GM23248 (cell line): ENCODE data around the gene DEDD2. TPM values are rescaled to one million over a fixed set of nuclear protein-coding genes. Genes with fewer than 3 reads are reported as not detected.

Experiments
- DNase-seq: peaks from one replicate; pipeline ENCODE4 v3.0.0-alpha.2; 2015
- H2AFZ ChIP-seq: fragments of 200-600 bp; sonication (generic); 2 replicates; pipeline ENCODE4 v1.6.1; 2016; ENCODE audit warnings: antibody characterized with exemption
- H3F3A ChIP-seq: fragments of 200-600 bp; sonication (generic); 2 replicates; pipeline ENCODE4 v1.6.1; 2016; ENCODE audit warnings: mild to moderate bottlenecking, antibody characterized with exemption, mixed run types; ENCODE audit not compliant: insufficient read depth
- H3K27ac ChIP-seq: fragments of 200-600 bp; sonication (generic); 2 replicates; pipeline ENCODE4 v1.5.1; 2016; ENCODE audit warnings: mild to moderate bottlenecking
- H3K27me3 ChIP-seq: fragments of 200-600 bp; sonication (generic); replicated peaks from 2 replicates; pipeline ENCODE4 v1.6.1; 2016; ENCODE audit warnings: mild to moderate bottlenecking; ENCODE audit not compliant: insufficient read depth
- H3K36me3 ChIP-seq: fragments of 200-600 bp; sonication (generic); 2 replicates; pipeline ENCODE4 v1.6.1; 2016; ENCODE audit warnings: low read depth, mild to moderate bottlenecking
- H3K4me1 ChIP-seq: fragments of 200-600 bp; sonication (generic); 2 replicates; pipeline ENCODE4 v1.6.1; 2016; ENCODE audit warnings: mild to moderate bottlenecking; ENCODE audit not compliant: insufficient read depth
- H3K4me2 ChIP-seq: fragments of 200-600 bp; sonication (generic); one replicate; pipeline ENCODE4 v1.6.1; 2016; ENCODE audit warnings: mild to moderate bottlenecking; ENCODE audit not compliant: unreplicated experiment
- H3K4me3 ChIP-seq: fragments of 200-600 bp; sonication (generic); 2 replicates; pipeline ENCODE4 v1.5.1; 2016; ENCODE audit warnings: mild to moderate bottlenecking
- H3K79me2 ChIP-seq: fragments of 200-600 bp; sonication (generic); 2 replicates; pipeline ENCODE4 v1.6.1; 2016; ENCODE audit warnings: mild to moderate bottlenecking; ENCODE audit not compliant: insufficient read depth
- H3K9ac ChIP-seq: fragments of 200-600 bp; sonication (generic); 2 replicates; pipeline ENCODE4 v1.6.1; 2016; ENCODE audit warnings: mild to moderate bottlenecking
- H3K9me2 ChIP-seq: fragments of 200-600 bp; sonication (generic); 2 replicates; pipeline ENCODE4 v1.6.1; 2016; ENCODE audit warnings: mixed run types, mild to moderate bottlenecking, moderate library complexity; ENCODE audit not compliant: insufficient read depth
- H3K9me3 ChIP-seq: fragments of 200-600 bp; sonication (generic); one replicate; pipeline ENCODE4 v1.6.1; 2017; ENCODE audit warnings: low read depth
- H4K20me1 ChIP-seq: fragments of 200-600 bp; sonication (generic); 2 replicates; pipeline ENCODE4 v1.6.0; 2016; ENCODE audit not compliant: insufficient read depth
- EZH2 ChIP-seq: fragments of 200-600 bp; sonication (generic); IDR thresholded peaks from 2 replicates; pipeline ENCODE4 v1.6.1; 2018; ENCODE audit warnings: antibody characterized with exemption, mild to moderate bottlenecking; ENCODE audit not compliant: insufficient read depth, poor library complexity, severe bottlenecking
- EZH2phosphoT487 ChIP-seq: fragments of 200-600 bp; sonication (generic); IDR thresholded peaks from 2 replicates; pipeline ENCODE4 v1.6.1; 2018; ENCODE audit warnings: antibody characterized with exemption, moderate library complexity, mild to moderate bottlenecking, low read depth; ENCODE audit not compliant: insufficient read depth
- WGBS, 2 experiments: methylation state at CpG; one replicate each; pipeline ENCODE4 v1.1.6; 2015 to 2017; ENCODE audit warnings: low lambda C conversion rate in 2 of 2, low coverage in 1 of 2; ENCODE audit errors: missing lambda C conversion rate in 2 of 2; 5-methylcytosine and 5-hydroxymethylcytosine counted together
- in situ Hi-C: fragments of 300-500 bp; cut with MboI; formaldehyde crosslinking; loops from 2 replicates; pipeline ENCODE4 v1.15.0; 2020
- polyA plus RNA-seq: library from polyadenylated mRNA; unstranded; fragments of >200 nt; fragmentation: Nextera tagmentation; extraction: Ambion mirVana; gene quantifications from 2 replicates; pipeline ENCODE4 v1.2.1, GENCODE V29; 2016
- total RNA-seq: library from RNA; depleted of rRNA; stranded (reverse); fragments of >200 nt; shearing (Covaris generic); gene quantifications from 2 replicates; pipeline ENCODE4 v1.2.3, GENCODE V29; 2014

DEDD2 gene
- total and polyA plus RNA-seq, 2 experiments from 2014 or later: 21.1 to 27.8 TPM

- H4K20me1 ChIP-seq: no peaks in the 10 kb centered on the region
- 100% methylated on average over 3 of the region's 3 CpGs for WGBS, 2 experiments
- H3K79me2 ChIP-seq: peaks cover 56% of the 10 kb centered on the region
Observed at GRCh38 chr19:42241279-42241678, 23.8 kb upstream of the DEDD2 start.

GRCh38 chr19:42239544-42240220 is 22.2 kb upstream of the DEDD2 start:
- Histone ChIP-seq H3K9me2 (no peaks in the 10 kb centered on the region), H3F3A (0 out of 2 replicates have a peak, but pooled peaks cover 7% of the 10 kb centered on the region), H4K20me1 (no peaks in the 10 kb centered on the region), H3K27me3 (no peaks in the 10 kb centered on the region), H3K36me3 (no peaks in the 10 kb centered on the region), H2AFZ (no peak overlapping the region), H3K4me2 (no peak overlapping the region), H3K9me3 (no peaks in the 10 kb centered on the region), H3K9ac (no peak overlapping the region), H3K27ac (no peak overlapping the region), H3K4me1 (peaks cover 12% of the 10 kb centered on the region), H3K4me3 (no peak overlapping the region), H3K79me2 (peaks cover 72% of the 10 kb centered on the region)
- WGBS, 2 experiments: 91% methylated on average over 10 of the region's 10 CpGs
- TF ChIP-seq EZH2phosphoT487: no peak
- DNase-seq: no peak
- in situ Hi-C loops: no loop called here

More at GRCh38 chr19:42241279-42241678, 23.8 kb upstream of the DEDD2 start:
- peaks cover 19% of the 10 kb centered on the region for H3F3A ChIP-seq
- no peak overlapping the region for H3K27ac ChIP-seq
- H3K4me3 ChIP-seq: peak overlapping the region; percentile 86
- in situ Hi-C loops: no loop called here
- H3K27me3 ChIP-seq: no peaks in the 10 kb centered on the region
- TF ChIP-seq EZH2 (no peak), EZH2phosphoT487 (no peak)
- no peak overlapping the region for H2AFZ ChIP-seq
- no peaks in the 10 kb centered on the region for H3K9me3 ChIP-seq
- no peak for DNase-seq
- no peaks in the 10 kb centered on the region for H3K36me3 ChIP-seq
- H3K9me2 ChIP-seq: no peaks in the 10 kb centered on the region
- H3K9ac ChIP-seq: peak overlapping the region; percentile 89
- peaks cover 24% of the 10 kb centered on the region for H3K4me1 ChIP-seq
- H3K4me2 ChIP-seq: peak overlapping the region; percentile 85

GRCh38 chr19:42235181-42235580 is 17.7 kb upstream of the DEDD2 start:
- Histone ChIP-seq H4K20me1 (no peaks in the 10 kb centered on the region), H3K36me3 (peaks cover 18% of the 10 kb centered on the region; the same call in 1 of the 2 replicates), H3K27ac (no peak overlapping the region), H2AFZ (no peak overlapping the region), H3F3A (peaks cover 19% of the 10 kb centered on the region), H3K9me3 (no peaks in the 10 kb centered on the region), H3K4me1 (0 out of 2 replicates have a peak, but pooled peaks cover under 1% of the 10 kb centered on the region), H3K9ac (no peak overlapping the region), H3K4me2 (no peak overlapping the region), H3K27me3 (no peaks in the 10 kb centered on the region), H3K79me2 (peaks cover 79% of the 10 kb centered on the region), H3K9me2 (no peaks in the 10 kb centered on the region), H3K4me3 (no peak overlapping the region)
- 86 to 88% methylated on average over 5 of the region's 5 CpGs for WGBS, 2 experiments
- DNase-seq: no peak
- TF ChIP-seq EZH2phosphoT487: no peak
- TF ChIP-seq EZH2: no peak
- in situ Hi-C loops: no loop called here

GRCh38 chr19:42234364-42234763 is 16.9 kb upstream of the DEDD2 start:
- no peaks in the 10 kb centered on the region for H3K27me3 ChIP-seq
- no peak overlapping the region for H3K4me2 ChIP-seq
- H3K4me3 ChIP-seq: no peak overlapping the region
- peaks cover 19% of the 10 kb centered on the region for H3F3A ChIP-seq
- H3K4me1 ChIP-seq: no peaks in the 10 kb centered on the region
- in situ Hi-C loops: no loop called here
- no peak overlapping the region for H2AFZ ChIP-seq
- no peaks in the 10 kb centered on the region for H3K9me3 ChIP-seq
- H3K79me2 ChIP-seq: peaks cover 79% of the 10 kb centered on the region
- peaks cover 18% of the 10 kb centered on the region; the same call in 1 of the 2 replicates for H3K36me3 ChIP-seq
- 90 to 93% methylated on average over 11 of the region's 11 CpGs for WGBS, 2 experiments
- H3K9ac ChIP-seq: no peak overlapping the region
- H3K27ac ChIP-seq: no peak overlapping the region
- DNase-seq: no peak
- H3K9me2 ChIP-seq: no peaks in the 10 kb centered on the region
- TF ChIP-seq EZH2phosphoT487 (no peak), EZH2 (no peak)
- H4K20me1 ChIP-seq: no peaks in the 10 kb centered on the region
